Fibroblast of peridontal ligament (primary cell): Measurements from ENCODE around the gene HSP90AB1.
A peak's percentile ranks its signal among the peaks of the same experiment; 100 is the strongest.

ENCODE experiments used
- DNase-seq: peaks from one replicate; pipeline ENCODE4 v3.0.0-alpha.2; 2010; ENCODE audit errors: extremely low read depth

HSP90AB1 gene

GRCh38 chr6:44255105-44255808, 8.4 kb downstream of the HSP90AB1 start:
- no peak for DNase-seq

- DNase-seq, result no peak
These were observed 9.2 kb downstream of the HSP90AB1 start for GRCh38 chr6:44255871-44256774.

- DNase-seq, result no peak
These were observed 9.8 kb downstream of the HSP90AB1 start for GRCh38 chr6:44256775-44257024.

GRCh38 chr6:44257025-44257752, 10.3 kb downstream of the HSP90AB1 start, which contains the start of gene SLC35B2:
Gene SLC35B2, minus strand, starts transcription at chr6:44257528. Its CDS starts 118 bp downstream, at chr6:44257410.
- DNase-seq, result peak; percentile 45

GRCh38 chr6:44257753-44258324, 10.9 kb downstream of the HSP90AB1 start:
- no peak for DNase-seq

- no peak for DNase-seq
These were observed 11.5 kb downstream of the HSP90AB1 start for GRCh38 chr6:44258325-44258863.

- DNase-seq, result no peak
These were observed 12.0 kb downstream of the HSP90AB1 start for GRCh38 chr6:44258921-44259320.

GRCh38 chr6:44260011-44260410, 13.1 kb downstream of the HSP90AB1 start:
- no peak for DNase-seq

GRCh38 chr6:44260451-44261297, 13.8 kb downstream of the HSP90AB1 start:
- DNase-seq, result no peak

GRCh38 chr6:44261581-44261980, 14.7 kb downstream of the HSP90AB1 start:
- no peak for DNase-seq

GRCh38 chr6:44262467-44263353, 15.8 kb downstream of the HSP90AB1 start:
- no peak for DNase-seq

GRCh38 chr6:44263354-44264100, 16.6 kb downstream of the HSP90AB1 start:
- no peak for DNase-seq

GRCh38 chr6:44264154-44265006, 17.5 kb downstream of the HSP90AB1 start:
- no peak for DNase-seq

- peak; percentile 81 for DNase-seq
These were observed 18.3 kb downstream of the HSP90AB1 start, which contains the start of gene NFKBIE for GRCh38 chr6:44265007-44265721. Gene NFKBIE, minus strand, starts transcription at chr6:44265551. Its CDS starts 205 bp downstream, at chr6:44265346.

- no peak for DNase-seq
These were observed 18.9 kb downstream of the HSP90AB1 start for GRCh38 chr6:44265722-44266233.

GRCh38 chr6:44266347-44266746, 19.4 kb downstream of the HSP90AB1 start:
- DNase-seq, result no peak

- no peak for DNase-seq
These were observed 20.4 kb downstream of the HSP90AB1 start for GRCh38 chr6:44267252-44267651.
